ENCODE results near the gene CD82. TPM values are rescaled to one million over a fixed set of nuclear protein-coding genes. Genes with fewer than 3 reads are reported as not detected.

The CD82 gene
- total and polyA plus RNA-seq, 12 donors = 18.5 to 70.4 (median 35.2) TPM

GRCh38 chr11:44627911-44628729 lies 62.7 kb downstream of the CD82 start:
- TF ChIP-seq, protein P1, sequence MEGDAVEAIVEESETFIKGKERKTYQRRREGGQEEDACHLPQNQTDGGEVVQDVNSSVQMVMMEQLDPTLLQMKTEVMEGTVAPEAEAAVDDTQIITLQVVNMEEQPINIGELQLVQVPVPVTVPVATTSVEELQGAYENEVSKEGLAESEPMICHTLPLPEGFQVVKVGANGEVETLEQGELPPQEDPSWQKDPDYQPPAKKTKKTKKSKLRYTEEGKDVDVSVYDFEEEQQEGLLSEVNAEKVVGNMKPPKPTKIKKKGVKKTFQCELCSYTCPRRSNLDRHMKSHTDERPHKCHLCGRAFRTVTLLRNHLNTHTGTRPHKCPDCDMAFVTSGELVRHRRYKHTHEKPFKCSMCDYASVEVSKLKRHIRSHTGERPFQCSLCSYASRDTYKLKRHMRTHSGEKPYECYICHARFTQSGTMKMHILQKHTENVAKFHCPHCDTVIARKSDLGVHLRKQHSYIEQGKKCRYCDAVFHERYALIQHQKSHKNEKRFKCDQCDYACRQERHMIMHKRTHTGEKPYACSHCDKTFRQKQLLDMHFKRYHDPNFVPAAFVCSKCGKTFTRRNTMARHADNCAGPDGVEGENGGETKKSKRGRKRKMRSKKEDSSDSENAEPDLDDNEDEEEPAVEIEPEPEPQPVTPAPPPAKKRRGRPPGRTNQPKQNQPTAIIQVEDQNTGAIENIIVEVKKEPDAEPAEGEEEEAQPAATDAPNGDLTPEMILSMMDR (IDR thresholded peaks at IDR 0.05) = no peak
- peak; percentile 71 to 89 (median 82) for ATAC-seq
- WGBS, 2 donors = 30% methylated on average over 9 of the region's 9 CpGs
- intact Hi-C loops (cut with DNase I) = loop anchor here in 3 of 10 donors (5.0 to 10.0 kb wide), 5 partner anchors 97 to 477 kb away; partner anchors contain the start of gene TSPAN18 (in 2 of the 3)
- peak; percentile 77 to 83 for DNase-seq
- H3K9me3 ChIP-seq = peaks cover 0 to 8% (median 0%) of the 10 kb centered on the region in 11 donors
- no peaks in the 10 kb centered on the region for H3K27me3 ChIP-seq
- H3K27ac ChIP-seq = peak overlapping the region; percentile 17 to 84 (median 72)
- peaks cover 12 to 73% (median 54%) of the 10 kb centered on the region in 9 donors for H3K4me1 ChIP-seq
- H3K36me3 ChIP-seq = no peaks in the 10 kb centered on the region
- H3K4me3 ChIP-seq = no peak overlapping the region

- H3K27me3 ChIP-seq = no peaks in the 10 kb centered on the region
- no peak for ATAC-seq
- H3K36me3 ChIP-seq = no peaks in the 10 kb centered on the region
- H3K4me3 ChIP-seq = no peak overlapping the region
- DNase-seq = no peak
- H3K9me3 ChIP-seq = peaks cover 0 to 8% (median 0%) of the 10 kb centered on the region in 11 donors
- H3K4me1 ChIP-seq = peaks cover 7 to 73% (median 52%) of the 10 kb centered on the region in 9 donors
- peak overlapping the region in 6 of 10 donors; percentile 70 to 84 (median 81) for H3K27ac ChIP-seq
- 79 to 83% methylated on average over 14 of the region's 14 CpGs for WGBS, 2 donors
- TF ChIP-seq, protein P1 (IDR thresholded peaks at IDR 0.05) = no peak
- intact Hi-C loops (cut with DNase I) = loop anchor here in 3 of 10 donors (5.0 to 10.0 kb wide), 5 partner anchors 96 to 476 kb away; partner anchors contain the start of gene TSPAN18 (in 2 of the 3)
These were observed 63.6 kb downstream of the CD82 start for GRCh38 chr11:44628730-44629700.

DNA sequence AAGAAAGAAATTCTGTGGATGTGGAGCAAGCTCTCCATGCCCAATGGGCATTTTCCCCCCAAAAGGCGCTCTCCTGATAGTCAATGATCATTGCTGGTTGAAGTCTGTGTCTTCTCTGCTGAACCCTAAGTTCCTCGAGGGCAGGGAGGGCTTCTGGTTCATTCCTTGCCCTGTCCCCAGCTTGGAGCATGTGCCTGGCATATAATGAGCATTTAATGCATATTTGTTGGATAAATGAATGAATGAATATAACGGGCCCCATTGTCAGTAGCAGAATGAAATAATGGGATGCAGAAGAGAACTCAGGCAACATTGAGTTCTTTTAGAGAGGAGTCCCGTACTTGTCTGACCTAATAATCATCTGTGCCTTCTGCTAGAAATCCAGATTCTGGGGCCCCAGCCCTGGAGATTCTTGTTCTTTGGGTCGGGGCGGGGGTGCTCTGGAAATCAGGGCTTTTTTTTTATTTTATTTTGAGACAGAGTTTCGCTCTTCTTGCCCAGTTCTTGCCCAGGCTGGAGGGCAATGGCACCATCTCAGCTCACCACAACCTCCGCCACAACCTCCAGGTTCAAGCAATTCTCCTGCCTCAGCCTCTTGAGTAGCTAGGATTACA lies 64.4 kb downstream of the CD82 start:
- Histone ChIP-seq H3K9me3 (peaks cover 0 to 8% (median 0%) of the 10 kb centered on the region in 11 donors), H3K36me3 (no peaks in the 10 kb centered on the region), H3K4me1 (peaks cover 10 to 75% (median 54%) of the 10 kb centered on the region in 9 donors), H3K27me3 (no peaks in the 10 kb centered on the region), H3K4me3 (no peak overlapping the region), H3K27ac (no peak overlapping the region)
- ATAC-seq (no peak), DNase-seq (no peak)
- intact Hi-C loops (cut with DNase I) = loop anchor here in 7 of 10 donors (5.0 to 10.0 kb wide), 9 partner anchors 72 to 475 kb away; partner anchors contain the start of gene TSPAN18 (in 4 of the 7)
- TF ChIP-seq, protein P1 (IDR thresholded peaks at IDR 0.05) = no peak
- 86 to 87% methylated on average over 8 of the region's 8 CpGs for WGBS, 2 donors

Data from heart right ventricle (tissue), 16 donors.